ENCODE results near the gene MPPED2.

MPPED2 gene

GRCh38 chr11:30552839-30553238, 33.3 kb downstream of the MPPED2 start:
- no peak overlapping the region for H3K27ac ChIP-seq (replicated peaks)
- TF ChIP-seq GABPA (IDR thresholded peaks at IDR 0.05; ENCODE audit: low read depth), result no peak
- TF ChIP-seq CTCF (IDR thresholded peaks at IDR 0.05; ENCODE audit: insufficient read depth, low read length), result no peak
- TF ChIP-seq SPI1 (IDR thresholded peaks at IDR 0.05; ENCODE audit: borderline replicate concordance, low read depth), result no peak
- TF ChIP-seq POLR2AphosphoS5 (IDR thresholded peaks at IDR 0.05; ENCODE audit: low read depth), result no peak
- TF ChIP-seq REST (IDR thresholded peaks at IDR 0.05; ENCODE audit: insufficient replicate concordance, low read depth), result no peak
- no peak overlapping the region for H3K4me3 ChIP-seq (replicated peaks; ENCODE audit: insufficient read depth, low read length)
- DNase-seq (ENCODE audit: low read depth in 1 of 2, low spot score in 1 of 2), result no peak
- H3K27me3 ChIP-seq (ENCODE audit: insufficient read depth, poor library complexity, severe bottlenecking), result no peaks in the 10 kb centered on the region

- Histone ChIP-seq H3K4me3 (replicated peaks; ENCODE audit: insufficient read depth, low read length) (no peak overlapping the region), H3K27ac (replicated peaks) (no peak overlapping the region), H3K27me3 (ENCODE audit: insufficient read depth, poor library complexity, severe bottlenecking) (no peaks in the 10 kb centered on the region)
- no peak for DNase-seq (ENCODE audit: low read depth in 1 of 2, low spot score in 1 of 2)
- TF ChIP-seq SPI1 (IDR thresholded peaks at IDR 0.05; ENCODE audit: borderline replicate concordance, low read depth), result no peak
- no peak for TF ChIP-seq POLR2AphosphoS5 (IDR thresholded peaks at IDR 0.05; ENCODE audit: low read depth)
- no peak for TF ChIP-seq GABPA (IDR thresholded peaks at IDR 0.05; ENCODE audit: low read depth)
- TF ChIP-seq REST (IDR thresholded peaks at IDR 0.05; ENCODE audit: insufficient replicate concordance, low read depth), result no peak
- no peak for TF ChIP-seq CTCF (IDR thresholded peaks at IDR 0.05; ENCODE audit: insufficient read depth, low read length)
Observed at GRCh38 chr11:30550022-30550542, 36.1 kb downstream of the MPPED2 start.

- H3K27me3 ChIP-seq (ENCODE audit: insufficient read depth, poor library complexity, severe bottlenecking), result no peaks in the 10 kb centered on the region
- no peak overlapping the region for H3K27ac ChIP-seq (replicated peaks)
- no peak for DNase-seq (ENCODE audit: low read depth in 1 of 2, low spot score in 1 of 2)
- no peak overlapping the region for H3K4me3 ChIP-seq (replicated peaks; ENCODE audit: insufficient read depth, low read length)
- no peak for TF ChIP-seq GABPA (IDR thresholded peaks at IDR 0.05; ENCODE audit: low read depth)
- no peak for TF ChIP-seq CTCF (IDR thresholded peaks at IDR 0.05; ENCODE audit: insufficient read depth, low read length)
- no peak for TF ChIP-seq SPI1 (IDR thresholded peaks at IDR 0.05; ENCODE audit: borderline replicate concordance, low read depth)
Observed at GRCh38 chr11:30549565-30549964, 36.6 kb downstream of the MPPED2 start.

- no peak overlapping the region for H3K27ac ChIP-seq (replicated peaks)
Observed at GRCh38 chr11:30546334-30546733, 39.8 kb downstream of the MPPED2 start.

More at GRCh38 chr11:30546334-30546733, 39.8 kb downstream of the MPPED2 start:
- TF ChIP-seq GABPA (IDR thresholded peaks at IDR 0.05; ENCODE audit: low read depth) (no peak), POLR2AphosphoS5 (IDR thresholded peaks at IDR 0.05; ENCODE audit: low read depth) (no peak), CTCF (IDR thresholded peaks at IDR 0.05; ENCODE audit: insufficient read depth, low read length) (no peak), SPI1 (IDR thresholded peaks at IDR 0.05; ENCODE audit: borderline replicate concordance, low read depth) (no peak), REST (IDR thresholded peaks at IDR 0.05; ENCODE audit: insufficient replicate concordance, low read depth) (no peak)
- no peaks in the 10 kb centered on the region for H3K27me3 ChIP-seq (ENCODE audit: insufficient read depth, poor library complexity, severe bottlenecking)
- H3K4me3 ChIP-seq (replicated peaks; ENCODE audit: insufficient read depth, low read length), result no peak overlapping the region
- DNase-seq (ENCODE audit: low read depth in 1 of 2, low spot score in 1 of 2), result no peak

Measured in HL-60 (cell line).